PC-3 (cell line): ENCODE results near the gene CIROP.

Experiments
- CTCF ChIP-seq: fragments of 300-600 bp; sonication (generic); conservative IDR thresholded peaks from 2 replicates; pipeline ENCODE4 v1.5.1; 2017; ENCODE audit warnings: antibody characterized with exemption, low read depth, mild to moderate bottlenecking, low read length
- EZH2 ChIP-seq: fragments of 300-600 bp; sonication (generic); IDR thresholded peaks from one replicate; pipeline ENCODE4 v1.6.1; 2017; ENCODE audit warnings: antibody characterized with exemption, mild to moderate bottlenecking, low read length; ENCODE audit not compliant: unreplicated experiment

GRCh38 chr14:23071921-23072539 lies 32.8 kb downstream of the CIROP start:
- TF ChIP-seq CTCF (no peak), EZH2 (no peak)
